AG20443 (cell line): Measurements from ENCODE around the gene GHRL.
A peak's percentile ranks its signal among the peaks of the same experiment; 100 is the strongest.
"Not testable (repeated sequence)": the region's sequence is repeated elsewhere in the genome, so short reads cannot be mapped to it uniquely, and the experiment has no call there.

Experiments
- DNase-seq: peaks from one replicate; pipeline ENCODE4 v3.0.0; 2012; ENCODE audit warnings: low spot score, mixed read lengths

The GHRL gene

GRCh38 chr3:10273702-10274305 lies 18.9 kb downstream of the GHRL start:
- DNase-seq: peak; percentile 52

DNA sequence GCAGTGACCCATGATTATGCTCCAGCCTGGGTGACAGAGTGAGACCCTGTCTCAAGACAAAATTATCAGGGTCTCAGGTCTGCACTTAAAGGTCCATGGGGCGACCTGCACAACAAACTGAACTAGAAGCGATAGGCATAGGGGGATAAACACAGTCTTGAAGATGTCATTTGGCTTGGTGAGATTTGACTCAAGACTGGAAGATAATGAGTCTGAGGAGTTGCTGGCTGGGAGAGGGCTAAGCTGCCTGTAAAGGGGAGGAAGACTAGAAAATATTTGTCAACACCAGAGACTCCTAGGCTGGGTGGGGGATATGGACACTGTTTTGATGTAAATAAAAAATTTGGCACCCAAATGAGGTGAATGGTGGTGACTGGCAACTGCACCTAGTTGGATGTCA lies 19.8 kb downstream of the GHRL start:
- no peak for DNase-seq

DNA sequence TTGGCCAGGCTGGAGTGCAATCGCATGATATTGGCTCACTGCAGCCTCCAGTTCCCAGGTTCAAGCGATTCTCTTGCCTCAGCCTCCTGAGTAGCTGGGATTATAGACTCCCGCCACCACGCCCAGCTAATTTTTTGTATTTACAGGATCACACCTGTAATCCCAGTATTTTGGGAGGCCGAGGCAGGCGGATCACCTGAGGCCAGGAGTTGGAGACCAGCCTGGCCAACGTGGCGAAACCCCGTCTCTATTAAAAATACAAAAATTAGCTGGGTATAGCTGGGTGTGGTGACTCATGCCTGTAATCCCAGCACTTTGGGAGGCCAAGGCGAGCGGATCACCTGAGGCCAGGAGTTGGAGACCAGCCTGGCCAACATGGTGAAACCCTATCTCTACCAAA lies 20.3 kb downstream of the GHRL start:
- DNase-seq: not testable (repeated sequence)

DNA sequence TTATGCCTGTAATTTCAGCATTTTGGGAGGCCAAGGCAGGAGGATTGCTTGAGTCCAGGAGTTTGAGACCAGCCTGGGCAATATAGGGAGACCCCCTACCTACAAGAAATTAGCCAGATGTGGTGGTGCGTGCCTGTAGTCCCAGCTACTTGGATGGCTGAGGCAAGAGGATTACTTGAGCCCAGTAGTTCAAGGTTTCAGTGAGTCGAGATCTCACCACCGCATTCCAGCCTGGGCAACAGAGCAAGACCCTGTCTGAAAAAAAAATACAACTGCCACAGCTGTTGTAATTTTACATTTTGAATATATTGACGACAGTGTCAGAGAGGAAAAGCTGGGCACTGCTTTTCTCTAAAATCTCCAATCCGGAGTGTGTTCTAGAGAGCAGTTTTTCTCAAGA lies 23.3 kb downstream of the GHRL start:
- DNase-seq: no peak

DNA sequence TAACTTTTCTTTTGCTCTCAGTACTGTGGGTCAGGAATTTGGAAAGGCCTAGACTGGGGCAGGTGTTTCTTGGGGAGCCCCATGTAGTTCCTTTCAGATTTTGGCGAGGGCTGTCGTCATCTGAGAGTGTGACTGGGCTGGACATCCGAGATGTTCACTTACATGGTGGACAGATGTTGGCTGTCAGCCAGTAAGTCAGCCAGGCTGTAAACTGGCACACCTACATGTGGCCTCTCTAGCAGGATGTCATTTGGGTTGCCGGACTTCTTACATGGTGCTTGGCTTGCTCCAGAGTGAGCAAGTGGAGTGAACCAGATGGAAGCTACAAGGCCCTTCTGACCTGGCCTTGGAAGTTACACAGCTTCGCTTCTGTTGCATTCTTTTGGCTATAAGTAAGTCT lies 23.8 kb downstream of the GHRL start:
- no peak for DNase-seq

DNA sequence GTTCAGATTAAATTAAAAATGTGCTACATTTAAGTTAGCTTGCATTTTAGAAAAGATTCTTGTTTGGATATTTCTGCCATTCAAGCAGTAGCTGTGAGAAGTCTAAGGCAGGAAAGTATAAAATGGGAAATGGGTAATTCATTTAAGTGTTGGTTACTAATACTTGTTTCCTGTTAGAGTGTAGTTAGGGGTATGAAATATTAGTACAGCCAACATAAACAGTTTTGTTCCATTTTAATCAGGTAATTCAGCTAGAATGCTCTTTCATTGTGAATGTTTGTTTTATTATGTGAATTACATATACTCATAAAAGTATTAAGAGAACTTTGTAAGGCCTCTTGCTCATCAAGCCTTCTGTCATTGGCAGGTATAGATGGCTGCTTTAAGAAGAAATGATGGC lies 24.6 kb downstream of the GHRL start:
- DNase-seq: no peak

DNA sequence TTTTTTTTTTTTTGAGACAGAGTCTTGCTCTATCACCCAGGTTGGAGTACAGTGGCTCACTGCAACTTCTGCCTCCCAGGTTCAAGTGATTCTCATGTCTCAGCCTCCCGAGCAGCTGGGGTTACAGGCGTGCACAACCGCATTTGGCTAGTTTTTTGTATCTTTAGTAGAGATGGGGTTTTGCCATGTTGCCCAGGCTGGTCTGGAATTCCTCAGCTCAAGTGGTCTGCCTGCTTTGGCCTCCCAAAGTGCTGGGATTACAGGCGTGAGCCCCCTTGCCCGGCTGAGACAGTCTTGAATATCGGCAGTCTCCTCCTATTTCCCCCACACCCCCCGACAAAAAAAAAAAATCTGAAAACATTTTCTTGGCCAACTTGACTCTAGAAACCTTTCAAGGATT lies 25.8 kb downstream of the GHRL start:
- not testable (repeated sequence) for DNase-seq

DNA sequence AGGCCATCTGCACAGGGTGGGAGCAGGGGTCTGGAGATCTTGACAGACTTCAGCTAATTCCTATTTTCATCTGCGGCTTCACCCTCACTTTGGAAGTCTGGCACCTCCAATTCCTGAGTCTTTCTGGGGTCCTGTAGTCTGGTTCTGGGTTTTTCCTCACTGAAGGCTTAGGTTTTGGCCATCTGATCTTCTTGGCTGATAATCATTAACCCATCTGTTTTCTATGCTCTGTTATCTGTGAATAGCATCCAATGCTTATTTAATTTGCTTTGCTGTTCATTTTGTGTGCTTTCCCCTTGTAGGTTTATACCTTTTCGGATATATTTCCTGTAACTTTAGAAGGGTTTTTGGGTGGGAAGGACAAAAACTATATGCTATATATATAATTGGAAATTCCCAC lies 26.9 kb downstream of the GHRL start:
- DNase-seq: no peak

DNA sequence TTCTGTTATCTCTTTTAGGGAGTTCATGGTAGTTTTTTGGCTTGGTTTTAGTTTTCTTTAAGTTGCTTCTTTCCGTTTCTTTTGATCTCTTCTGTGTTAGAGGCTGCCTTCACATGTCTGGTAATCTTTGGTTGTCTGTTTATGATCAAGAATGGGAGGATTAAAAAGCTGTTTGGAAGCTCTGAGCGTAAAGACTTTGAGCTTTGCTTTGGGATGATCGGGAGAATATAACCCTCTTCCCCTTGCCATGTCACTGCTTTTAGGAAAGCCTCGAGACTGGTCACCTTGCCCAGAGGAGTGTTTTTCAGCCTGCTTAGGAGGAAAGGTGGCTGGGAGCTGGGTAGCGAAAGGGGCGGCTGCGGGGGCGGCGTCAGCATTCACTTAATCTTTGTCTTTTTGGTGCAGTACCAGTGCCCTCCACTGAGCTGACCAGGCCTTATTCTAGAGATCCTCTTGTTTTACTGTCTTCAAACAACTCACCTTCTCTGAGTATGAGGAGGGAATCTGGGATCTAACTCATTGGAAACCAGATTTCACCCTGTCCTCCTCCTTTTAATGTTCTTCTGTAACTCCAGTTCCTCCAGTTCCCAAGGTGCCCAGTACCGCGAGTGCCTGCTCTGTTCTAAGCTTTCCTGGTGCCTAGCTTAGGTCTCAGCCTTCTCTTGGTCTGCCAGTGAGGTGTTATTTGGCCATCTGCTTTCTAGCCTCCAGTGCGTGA lies 28.9 kb downstream of the GHRL start:
- DNase-seq: peak; percentile 85

GRCh38 chr3:10262027-10262426 lies 30.7 kb downstream of the GHRL start:
- no peak for DNase-seq

DNA sequence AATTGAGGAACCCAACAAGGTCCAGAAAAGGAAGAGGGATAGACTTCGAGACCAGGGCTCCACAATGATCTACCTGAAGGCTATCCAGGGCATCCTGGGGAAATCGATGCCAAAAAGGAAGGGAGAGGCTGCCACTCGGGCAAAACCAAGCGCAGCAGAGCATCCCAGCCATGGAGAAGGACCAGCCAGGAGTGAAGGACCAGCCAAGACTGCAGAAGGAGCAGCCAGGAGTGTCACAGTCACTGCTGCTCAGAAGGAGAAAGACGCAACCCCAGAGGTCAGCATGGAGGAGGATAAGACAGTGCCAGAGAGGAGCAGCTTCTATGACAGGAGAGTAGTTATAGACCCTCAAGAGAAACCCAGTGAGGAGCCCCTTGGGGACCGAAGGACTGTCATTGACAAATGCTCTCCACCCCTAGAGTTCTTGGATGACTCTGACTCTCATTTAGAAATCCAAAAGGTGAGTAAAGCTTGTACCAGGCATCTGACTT lies 32.5 kb downstream of the GHRL start:
- DNase-seq: no peak

DNA sequence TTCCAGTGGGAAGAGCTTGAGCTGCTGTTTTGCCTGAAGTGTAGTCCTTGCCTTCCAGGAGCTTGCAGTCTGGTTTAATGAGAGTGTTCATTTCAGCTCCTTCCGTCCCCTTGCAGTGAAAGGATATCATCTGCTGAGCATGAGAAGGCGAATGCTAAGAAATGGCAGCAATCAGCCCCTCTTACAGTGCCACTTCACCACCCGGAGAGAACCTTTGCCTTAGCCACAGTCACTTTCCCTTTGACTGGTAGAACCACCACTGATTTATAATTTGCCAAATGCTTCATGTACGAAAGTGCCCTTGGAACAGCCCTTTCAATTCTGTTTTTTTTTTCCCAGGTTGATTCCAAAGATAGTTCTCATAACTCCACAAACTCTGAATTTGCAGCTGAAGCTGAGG lies 32.9 kb downstream of the GHRL start:
- no peak for DNase-seq

DNA sequence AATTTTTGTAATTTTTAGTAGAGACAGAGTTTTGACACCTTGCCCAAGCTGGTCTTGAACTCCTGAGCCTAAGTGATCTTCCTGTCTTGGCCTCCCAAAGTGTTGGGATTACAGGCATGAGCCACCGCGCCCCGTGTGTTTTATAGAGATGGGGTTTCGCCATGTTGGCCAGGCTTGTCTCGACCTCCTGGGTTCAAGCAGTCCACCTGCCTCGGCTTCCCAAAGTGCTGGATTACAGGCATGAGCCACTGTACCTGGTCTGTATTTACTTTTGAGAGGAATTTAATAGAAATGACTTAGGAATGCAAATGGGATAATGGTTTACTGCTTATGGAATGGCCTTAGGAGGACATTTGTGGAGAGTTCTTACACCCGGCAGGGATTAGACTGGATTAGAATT lies 33.7 kb downstream of the GHRL start:
- no peak for DNase-seq

GRCh38 chr3:10255835-10256234 lies 36.9 kb downstream of the GHRL start:
- no peak for DNase-seq

- no peak for DNase-seq
Observed at GRCh38 chr3:10253731-10254130, 39.0 kb downstream of the GHRL start.

DNA sequence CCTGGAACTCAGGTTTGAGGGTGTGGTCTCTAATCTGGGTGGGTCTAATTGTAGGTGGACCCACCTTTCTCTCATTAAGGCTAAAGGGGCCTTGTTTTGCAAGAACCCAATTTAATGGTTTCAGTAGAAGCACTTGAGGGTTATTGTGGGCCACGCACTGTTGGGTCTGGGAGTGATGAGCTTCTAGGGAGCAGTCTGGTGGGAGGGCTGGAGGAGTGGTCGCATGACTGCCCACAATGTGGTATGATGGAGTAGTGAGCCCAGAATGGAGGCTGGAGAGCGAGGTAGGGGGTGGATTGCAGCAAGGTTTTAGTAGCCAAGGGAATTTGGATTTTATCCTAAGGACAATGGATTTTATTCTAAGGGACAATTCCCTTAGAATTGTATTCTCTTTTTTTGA lies 41.7 kb downstream of the GHRL start:
- DNase-seq: no peak

GRCh38 chr3:10249833-10250232 lies 42.9 kb downstream of the GHRL start:
- DNase-seq: no peak

GRCh38 chr3:10248984-10249748 lies 43.6 kb downstream of the GHRL start:
- DNase-seq: peak; percentile 60

DNA sequence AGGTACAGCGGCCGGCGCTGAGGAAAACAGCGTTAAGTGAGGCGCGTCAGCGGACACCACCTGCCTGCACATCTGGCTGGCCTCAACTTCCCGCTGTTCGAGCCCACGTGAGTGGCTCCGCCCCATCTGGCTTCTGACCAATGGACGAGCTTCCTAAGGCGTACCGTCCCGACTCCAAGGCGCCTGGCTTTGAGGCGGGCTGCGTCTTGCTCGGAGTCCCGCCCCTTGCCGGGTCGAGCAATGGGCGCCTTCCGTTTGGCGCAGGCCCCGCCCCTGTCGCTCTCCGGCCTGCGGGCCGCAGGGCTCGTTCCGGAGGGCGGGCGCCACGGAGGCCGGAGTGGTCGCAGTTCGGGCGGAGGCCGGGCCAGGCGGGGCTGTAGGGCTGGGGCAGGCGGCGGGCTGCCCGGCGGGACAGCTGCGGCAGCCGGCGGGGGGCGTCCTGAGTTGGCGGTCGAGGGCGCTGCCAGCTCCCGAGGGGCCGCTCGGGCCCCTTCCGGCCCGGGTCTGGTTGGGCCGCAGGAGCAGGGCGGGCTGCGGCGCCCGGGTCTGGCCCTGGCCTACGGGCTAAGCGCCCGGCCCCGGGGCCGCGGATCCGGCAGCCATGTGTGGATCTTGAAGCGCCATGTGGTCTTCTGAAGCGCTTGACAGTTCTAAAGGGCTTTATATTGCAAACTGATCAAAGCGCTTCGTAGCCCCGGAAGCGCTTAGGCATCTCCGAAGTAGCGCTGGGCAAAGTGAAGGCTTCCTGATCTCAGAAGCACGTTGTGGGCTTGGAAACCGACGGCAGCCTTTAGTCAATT lies 44.4 kb downstream of the GHRL start, which contains the start of gene TATDN2:
Gene TATDN2 (plus strand): TSS at position 276 of the 800 bp plus-strand sequence. CDS start 742 bp downstream, outside the sequence.
- DNase-seq: peak; percentile 99

- no peak for DNase-seq
Observed at GRCh38 chr3:10247679-10248183, 45.0 kb downstream of the GHRL start.

DNA sequence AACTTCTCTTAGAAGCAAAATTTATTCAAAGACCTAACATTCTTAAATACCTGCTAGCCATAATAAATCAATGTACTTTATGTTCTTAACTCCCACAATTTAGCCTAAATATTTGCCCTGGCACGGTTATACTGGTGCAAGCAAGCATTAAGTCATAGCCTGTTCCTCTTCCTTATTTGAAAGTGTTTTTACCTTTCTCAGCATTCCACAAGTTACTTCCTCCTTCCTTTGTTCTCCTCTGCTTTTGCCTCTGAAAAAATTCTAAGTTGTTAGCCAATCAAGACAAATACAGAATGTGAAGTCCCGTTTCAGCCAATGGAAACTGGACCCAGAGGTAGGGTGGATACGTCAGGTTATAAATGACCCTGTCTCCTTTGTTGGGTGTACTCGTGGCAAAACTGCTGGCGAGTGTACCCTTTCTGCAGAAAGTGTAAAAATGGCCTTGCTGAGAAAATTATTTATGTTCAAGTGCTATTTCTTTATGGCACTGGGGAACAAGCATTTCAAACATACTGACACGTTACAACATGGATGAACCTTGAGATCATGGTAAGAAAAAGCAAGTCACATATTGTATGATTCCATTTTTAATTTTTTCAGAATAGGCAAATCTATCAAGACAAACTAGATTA lies 47.5 kb downstream of the GHRL start:
- DNase-seq: no peak
